Spleen (tissue), 7 donors: Measurements from ENCODE around the gene CACNA2D2.

ENCODE experiments used
- POLR2A ChIP-seq, 3 donors: fragments of 450-650 bp; IDR thresholded peaks; one replicate each; pipeline ENCODE4 v1.5.1; 2017; ENCODE audit warnings: antibody characterized with exemption in 3 of 3, mild to moderate bottlenecking in 1 of 3
- TF ChIP-seq, protein P1 (sequence below), 11 experiments: fragments of 200-600 bp in 7 of 11; fragments of 450-650 bp in 4 of 11; sonication (generic) in 4 of 11; IDR thresholded peaks in 8 of 11; conservative IDR thresholded peaks in 3 of 11; 1 replicate in 7 of 11; 2 replicates in 4 of 11; pipeline versions ENCODE4 v1.4.0 to v1.8.0; 2016 to 2021; ENCODE audit warnings: antibody characterized with exemption in 11 of 11, inconsistent platforms in 4 of 11, mild to moderate bottlenecking in 1 of 11
- donor health status: DM: no; HTN: no; CAD: no; lungs with moderate emphysema.
- donor health status: DM: no; HTN: no; CAD: no.
- donor health status: DM: no; HTN: no; CAD: no.

DNA sequence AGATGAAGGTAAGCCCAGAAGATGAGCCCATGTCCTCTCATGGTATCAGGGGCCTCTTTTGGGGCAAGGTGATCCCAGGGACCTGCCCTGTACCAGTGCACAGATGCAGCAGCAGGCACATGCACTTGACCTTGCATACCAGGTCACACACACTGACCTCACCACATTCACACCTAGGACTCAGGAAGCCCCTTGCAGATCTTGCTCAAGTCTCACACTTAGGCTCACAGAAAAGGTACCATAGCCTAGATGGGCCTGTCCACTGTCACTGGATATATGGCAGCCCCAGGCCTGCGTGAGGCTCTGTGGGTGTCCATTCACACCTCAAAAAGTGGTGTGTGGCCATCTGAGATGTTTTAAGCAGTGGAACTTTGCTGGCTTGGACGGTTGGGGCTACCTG lies 58.7 kb downstream of the CACNA2D2 start:
- TF ChIP-seq, protein P1, sequence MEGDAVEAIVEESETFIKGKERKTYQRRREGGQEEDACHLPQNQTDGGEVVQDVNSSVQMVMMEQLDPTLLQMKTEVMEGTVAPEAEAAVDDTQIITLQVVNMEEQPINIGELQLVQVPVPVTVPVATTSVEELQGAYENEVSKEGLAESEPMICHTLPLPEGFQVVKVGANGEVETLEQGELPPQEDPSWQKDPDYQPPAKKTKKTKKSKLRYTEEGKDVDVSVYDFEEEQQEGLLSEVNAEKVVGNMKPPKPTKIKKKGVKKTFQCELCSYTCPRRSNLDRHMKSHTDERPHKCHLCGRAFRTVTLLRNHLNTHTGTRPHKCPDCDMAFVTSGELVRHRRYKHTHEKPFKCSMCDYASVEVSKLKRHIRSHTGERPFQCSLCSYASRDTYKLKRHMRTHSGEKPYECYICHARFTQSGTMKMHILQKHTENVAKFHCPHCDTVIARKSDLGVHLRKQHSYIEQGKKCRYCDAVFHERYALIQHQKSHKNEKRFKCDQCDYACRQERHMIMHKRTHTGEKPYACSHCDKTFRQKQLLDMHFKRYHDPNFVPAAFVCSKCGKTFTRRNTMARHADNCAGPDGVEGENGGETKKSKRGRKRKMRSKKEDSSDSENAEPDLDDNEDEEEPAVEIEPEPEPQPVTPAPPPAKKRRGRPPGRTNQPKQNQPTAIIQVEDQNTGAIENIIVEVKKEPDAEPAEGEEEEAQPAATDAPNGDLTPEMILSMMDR (IDR thresholded peaks at IDR 0.05 in 8 of 11, conservative IDR thresholded peaks at IDR 0.05 in 3 of 11) = no peak
- no peak for TF ChIP-seq POLR2A (IDR thresholded peaks at IDR 0.05)
